OCI-LY1 (cell line): ENCODE data around the gene RANBP10.
A peak's percentile ranks its signal among the peaks of the same experiment; 100 is the strongest.

Experiments
- H2AFZ ChIP-seq: fragments of 200-600 bp; sonication (generic), shearing (Covaris generic); 2 replicates; pipeline ENCODE4 v1.6.0; 2014; ENCODE audit warnings: antibody characterized with exemption, mild to moderate bottlenecking, low read length
- H3F3A ChIP-seq: fragments of 200-600 bp; sonication (generic), shearing (Covaris generic); 2 replicates; pipeline ENCODE4 v1.6.0; 2014; ENCODE audit warnings: mild to moderate bottlenecking, antibody characterized with exemption, low read length, moderate library complexity; ENCODE audit not compliant: insufficient read depth
- H3K27ac ChIP-seq: fragments of 200-600 bp; sonication (generic); 2 replicates; pipeline ENCODE4 v1.5.1; 2014; ENCODE audit warnings: low read length, mixed run types, mild to moderate bottlenecking, low read depth; ENCODE audit not compliant: poor library complexity, severe bottlenecking
- H3K27me3 ChIP-seq: fragments of 200-600 bp; sonication (generic); 2 replicates; pipeline ENCODE4 v1.6.0; 2014; ENCODE audit warnings: antibody characterized with exemption, mild to moderate bottlenecking, low read length, moderate library complexity; ENCODE audit not compliant: insufficient read depth
- H3K36me3 ChIP-seq: fragments of 200-600 bp; sonication (generic); 2 replicates; pipeline ENCODE4 v1.6.1; 2014; ENCODE audit warnings: mild to moderate bottlenecking, antibody characterized with exemption, low read length, moderate library complexity, mixed read lengths; ENCODE audit not compliant: insufficient read depth
- H3K4me1 ChIP-seq: fragments of 200-600 bp; sonication (generic); 2 replicates; pipeline ENCODE4 v1.5.1; 2014; ENCODE audit warnings: mild to moderate bottlenecking, low read length, moderate library complexity; ENCODE audit not compliant: insufficient read depth, severe bottlenecking
- H3K4me2 ChIP-seq: fragments of 200-600 bp; sonication (generic), shearing (Covaris generic); 2 replicates; pipeline ENCODE4 v1.6.1; 2014; ENCODE audit warnings: low read length
- H3K4me3 ChIP-seq: fragments of 200-600 bp; sonication (generic); 2 replicates; pipeline ENCODE4 v1.5.1; 2014; ENCODE audit warnings: low read length, low read depth, mild to moderate bottlenecking, mixed read lengths; ENCODE audit not compliant: poor library complexity, severe bottlenecking
- H3K79me2 ChIP-seq: fragments of 200-600 bp; shearing (Covaris generic); 2 replicates; pipeline ENCODE4 v1.6.1; 2016; ENCODE audit warnings: mixed run types, low read length, mixed read lengths; ENCODE audit not compliant: insufficient read depth
- H3K9ac ChIP-seq: fragments of 200-600 bp; sonication (generic), shearing (Covaris generic); 2 replicates; pipeline ENCODE4 v1.6.1; 2014; ENCODE audit warnings: mild to moderate bottlenecking, low read length, mixed read lengths
- H3K9me2 ChIP-seq: fragments of 200-600 bp; sonication (generic), shearing (Covaris generic); 2 replicates; pipeline ENCODE4 v1.6.1; 2014; ENCODE audit warnings: low read depth, mild to moderate bottlenecking, low read length, mixed read lengths
- H3K9me3 ChIP-seq: fragments of 200-600 bp; shearing (Covaris generic); 2 replicates; pipeline ENCODE4 v1.6.1; 2014; ENCODE audit warnings: low read length, mixed read lengths
- H4K20me1 ChIP-seq: fragments of 200-600 bp; sonication (generic), shearing (Covaris generic); 2 replicates; pipeline ENCODE4 v1.6.0; 2016; ENCODE audit warnings: mild to moderate bottlenecking, low read length; ENCODE audit not compliant: insufficient read depth
- CTCF ChIP-seq: fragments of 200-600 bp; sonication (generic), shearing (Covaris generic); IDR thresholded peaks from 2 replicates; pipeline ENCODE4 v1.5.1; 2017; ENCODE audit warnings: mild to moderate bottlenecking, antibody characterized with exemption, low read length, moderate library complexity, mixed read lengths
- EZH2 ChIP-seq: fragments of 200-600 bp; sonication (generic), shearing (Covaris generic); IDR thresholded peaks from 2 replicates; pipeline ENCODE4 v1.8.0; 2017; ENCODE audit warnings: borderline replicate concordance, mixed run types, mild to moderate bottlenecking, antibody characterized with exemption, low read length, moderate library complexity, mixed read lengths

RANBP10 gene

GRCh38 chr16:67750466-67750865 is 55.9 kb downstream of the RANBP10 start:
- Histone ChIP-seq H3K27ac (peak overlapping the region; percentile 70), H3K79me2 (no peaks in the 10 kb centered on the region), H3K36me3 (peaks cover 6% of the 10 kb centered on the region; the same call in 1 of the 2 replicates), H3K9me2 (no peaks in the 10 kb centered on the region), H3K27me3 (no peaks in the 10 kb centered on the region), H3K9ac (no peak overlapping the region; the same call in 1 of the 2 replicates), H3K9me3 (no peaks in the 10 kb centered on the region), H3F3A (no peaks in the 10 kb centered on the region), H4K20me1 (no peaks in the 10 kb centered on the region), H3K4me3 (no peak overlapping the region), H3K4me2 (no peak overlapping the region; the same call in 1 of the 2 replicates), H2AFZ (no peak overlapping the region), H3K4me1 (peaks cover 25% of the 10 kb centered on the region)
- TF ChIP-seq CTCF (no peak), EZH2 (no peak)

GRCh38 chr16:67749436-67750078 is 56.8 kb downstream of the RANBP10 start:
- Histone ChIP-seq H3F3A (no peaks in the 10 kb centered on the region), H2AFZ (no peak overlapping the region), H4K20me1 (no peaks in the 10 kb centered on the region), H3K9me2 (no peaks in the 10 kb centered on the region), H3K79me2 (no peaks in the 10 kb centered on the region), H3K9me3 (no peaks in the 10 kb centered on the region), H3K9ac (peak overlapping the region; percentile 27; the same call in 1 of the 2 replicates), H3K36me3 (peaks cover 6% of the 10 kb centered on the region; the same call in 1 of the 2 replicates), H3K4me3 (no peak overlapping the region), H3K4me2 (peak overlapping the region; percentile 35; the same call in 1 of the 2 replicates), H3K27me3 (no peaks in the 10 kb centered on the region), H3K4me1 (peaks cover 25% of the 10 kb centered on the region), H3K27ac (peak overlapping the region; percentile 70)
- no peak for TF ChIP-seq CTCF
- no peak for TF ChIP-seq EZH2

- no peaks in the 10 kb centered on the region for H3F3A ChIP-seq
- H2AFZ ChIP-seq: no peak overlapping the region
- H3K4me2 ChIP-seq: no peak overlapping the region; the same call in 1 of the 2 replicates
- TF ChIP-seq EZH2 (no peak), CTCF (no peak)
- H3K9ac ChIP-seq: peak overlapping the region; percentile 27; the same call in 1 of the 2 replicates
- H3K4me1 ChIP-seq: peaks cover 25% of the 10 kb centered on the region
- peaks cover 8% of the 10 kb centered on the region; the same call in 1 of the 2 replicates for H3K36me3 ChIP-seq
- H3K9me3 ChIP-seq: no peaks in the 10 kb centered on the region
- peak overlapping the region; percentile 70 for H3K27ac ChIP-seq
- no peaks in the 10 kb centered on the region for H4K20me1 ChIP-seq
- H3K79me2 ChIP-seq: no peaks in the 10 kb centered on the region
- H3K27me3 ChIP-seq: no peaks in the 10 kb centered on the region
- no peaks in the 10 kb centered on the region for H3K9me2 ChIP-seq
- H3K4me3 ChIP-seq: no peak overlapping the region
Measured at GRCh38 chr16:67748834-67749233, 57.5 kb downstream of the RANBP10 start.
